Endothelial cell of umbilical vein (primary cell): ENCODE measurements around the gene DSCAML1.

Experiments used
- EZH2 ChIP-seq: IDR thresholded peaks from 2 replicates; pipeline ENCODE4 v1.6.1; 2012; ENCODE audit warnings: borderline replicate concordance, low read depth, mild to moderate bottlenecking, moderate library complexity, low read length, inconsistent platforms; ENCODE audit not compliant: severe bottlenecking
- GATA2 ChIP-seq: IDR thresholded peaks from 2 replicates; pipeline ENCODE4 v1.7.0; 2011; ENCODE audit warnings: low read depth, mild to moderate bottlenecking, moderate library complexity, mixed read lengths, low read length; ENCODE audit not compliant: insufficient read length, insufficient read depth
- POLR2A ChIP-seq: IDR thresholded peaks from 2 replicates; pipeline ENCODE4 v1.6.1; 2012; ENCODE audit warnings: low read depth, mild to moderate bottlenecking, control low read depth, low read length
- POLR2AphosphoS5 ChIP-seq: IDR thresholded peaks from 2 replicates; pipeline ENCODE4 v1.6.1; 2012; ENCODE audit warnings: low read depth, mild to moderate bottlenecking, control low read depth, low read length, moderate library complexity; ENCODE audit not compliant: insufficient read depth
- TF ChIP-seq, protein P1 (sequence below), 2 donors: IDR thresholded peaks; 1 replicate in 1 of 2; 2 replicates in 1 of 2; pipeline ENCODE4 v1.5.1; 2011; ENCODE audit warnings: low read length in 2 of 2, mild to moderate bottlenecking in 2 of 2, moderate library complexity in 2 of 2, control low read depth in 1 of 2, inconsistent platforms in 1 of 2, low read depth in 1 of 2; ENCODE audit not compliant: insufficient read depth in 1 of 2; ENCODE audit errors: extremely low read depth in 1 of 2
- TF ChIP-seq, protein P2 (sequence below): IDR thresholded peaks from 2 replicates; pipeline ENCODE4 v1.6.1; 2011; ENCODE audit not compliant: insufficient read depth, insufficient read length

DNA sequence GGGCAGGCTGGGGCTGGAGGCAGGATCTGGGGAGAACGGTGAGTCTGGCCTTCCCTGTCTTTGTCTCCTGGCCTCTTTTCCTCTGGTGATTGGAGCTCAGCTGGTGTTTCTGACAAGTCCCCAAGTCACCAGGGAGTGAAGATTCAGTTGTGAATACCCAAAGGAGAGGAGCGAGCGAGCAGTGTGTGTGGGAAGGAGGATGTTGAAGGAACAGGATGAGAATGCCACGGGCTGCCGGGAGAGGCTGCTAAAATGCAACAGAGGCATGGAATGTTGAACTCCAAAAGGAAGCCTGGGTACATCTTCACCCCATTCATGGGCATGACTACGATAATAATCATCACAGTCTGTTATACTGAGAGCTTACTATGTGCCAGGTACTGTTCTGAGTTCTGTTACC lies 306.1 kb downstream of the DSCAML1 start:
- TF ChIP-seq, protein P1, sequence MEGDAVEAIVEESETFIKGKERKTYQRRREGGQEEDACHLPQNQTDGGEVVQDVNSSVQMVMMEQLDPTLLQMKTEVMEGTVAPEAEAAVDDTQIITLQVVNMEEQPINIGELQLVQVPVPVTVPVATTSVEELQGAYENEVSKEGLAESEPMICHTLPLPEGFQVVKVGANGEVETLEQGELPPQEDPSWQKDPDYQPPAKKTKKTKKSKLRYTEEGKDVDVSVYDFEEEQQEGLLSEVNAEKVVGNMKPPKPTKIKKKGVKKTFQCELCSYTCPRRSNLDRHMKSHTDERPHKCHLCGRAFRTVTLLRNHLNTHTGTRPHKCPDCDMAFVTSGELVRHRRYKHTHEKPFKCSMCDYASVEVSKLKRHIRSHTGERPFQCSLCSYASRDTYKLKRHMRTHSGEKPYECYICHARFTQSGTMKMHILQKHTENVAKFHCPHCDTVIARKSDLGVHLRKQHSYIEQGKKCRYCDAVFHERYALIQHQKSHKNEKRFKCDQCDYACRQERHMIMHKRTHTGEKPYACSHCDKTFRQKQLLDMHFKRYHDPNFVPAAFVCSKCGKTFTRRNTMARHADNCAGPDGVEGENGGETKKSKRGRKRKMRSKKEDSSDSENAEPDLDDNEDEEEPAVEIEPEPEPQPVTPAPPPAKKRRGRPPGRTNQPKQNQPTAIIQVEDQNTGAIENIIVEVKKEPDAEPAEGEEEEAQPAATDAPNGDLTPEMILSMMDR (IDR thresholded peaks at IDR 0.05; ENCODE audit: extremely low read depth in 1 of 2, insufficient read depth in 1 of 2, low read depth in 1 of 2, low read length in 2 of 2): no peak
- TF ChIP-seq EZH2 (no peak), POLR2AphosphoS5 (no peak), POLR2A (no peak), GATA2 (no peak)
- TF ChIP-seq, protein P2, sequence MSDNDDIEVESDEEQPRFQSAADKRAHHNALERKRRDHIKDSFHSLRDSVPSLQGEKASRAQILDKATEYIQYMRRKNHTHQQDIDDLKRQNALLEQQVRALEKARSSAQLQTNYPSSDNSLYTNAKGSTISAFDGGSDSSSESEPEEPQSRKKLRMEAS: no peak
